Vagina (tissue), 2 donors: Measurements from ENCODE around the gene SRY. TPM values are rescaled to one million over a fixed set of nuclear protein-coding genes. Genes with fewer than 3 reads are reported as not detected.
"Not testable (repeated sequence)": the region's sequence is repeated elsewhere in the genome, so short reads cannot be mapped to it uniquely, and the experiment has no call there.

Experiments used
- DNase-seq, 2 donors: peaks; one replicate each; pipeline ENCODE4 v3.0.0-alpha.2; 2017; ENCODE audit errors: extremely low spot score in 2 of 2
- H3K27ac ChIP-seq: fragments of 200-600 bp; sonication (generic); one replicate; pipeline ENCODE4 v1.5.1; 2019
- H3K27me3 ChIP-seq: fragments of 200-600 bp; sonication (generic); one replicate; pipeline ENCODE4 v1.5.1; 2019
- H3K36me3 ChIP-seq, 2 donors: fragments of 200-600 bp; sonication (generic); one replicate each; pipeline ENCODE4 v1.5.1; 2017 to 2019
- H3K4me1 ChIP-seq: fragments of 200-600 bp; sonication (generic); one replicate; pipeline ENCODE4 v1.5.1; 2019
- H3K4me3 ChIP-seq, 2 donors: fragments of 200-600 bp; sonication (generic); 1 replicate in 1 of 2; 2 replicates in 1 of 2; pipeline ENCODE4 v1.5.1; 2016 to 2019
- H3K9me3 ChIP-seq: fragments of 200-600 bp; sonication (generic); one replicate; pipeline ENCODE4 v1.5.1; 2019
- POLR2A ChIP-seq, 2 donors: fragments of 450-650 bp; IDR thresholded peaks; one replicate each; pipeline ENCODE4 v1.6.1; 2017; ENCODE audit warnings: antibody characterized with exemption in 2 of 2, mild to moderate bottlenecking in 2 of 2, moderate library complexity in 2 of 2
- POLR2AphosphoS5 ChIP-seq, 2 donors: sonication (generic); formaldehyde crosslinking; IDR thresholded peaks; one replicate each; pipeline ENCODE4 v1.9.0; 2017; ENCODE audit warnings: antibody characterized with exemption in 2 of 2, mild to moderate bottlenecking in 2 of 2, low read depth in 1 of 2; ENCODE audit not compliant: insufficient read depth in 1 of 2
- intact Hi-C: fragments of 100-400 bp; cut with DNase I; formaldehyde crosslinking; loops from one replicate; pipeline ENCODE4 v1.15.1; 2023
- total RNA-seq: library from RNA; depleted of rRNA; stranded (reverse); fragments of >200 nt; gene quantifications from one replicate; pipeline ENCODE4 v1.2.3, GENCODE V29; 2016
- TF ChIP-seq, protein P1 (sequence below), 3 experiments: fragments of 450-650 bp in 2 of 3; fragments of 200-600 bp in 1 of 3; sonication (generic) in 1 of 3; IDR thresholded peaks; one replicate each; pipeline ENCODE4 v1.5.1; 2017 to 2019; ENCODE audit warnings: antibody characterized with exemption in 3 of 3, mild to moderate bottlenecking in 2 of 3, moderate library complexity in 2 of 3

Gene SRY
- total RNA-seq = not detected

DNA sequence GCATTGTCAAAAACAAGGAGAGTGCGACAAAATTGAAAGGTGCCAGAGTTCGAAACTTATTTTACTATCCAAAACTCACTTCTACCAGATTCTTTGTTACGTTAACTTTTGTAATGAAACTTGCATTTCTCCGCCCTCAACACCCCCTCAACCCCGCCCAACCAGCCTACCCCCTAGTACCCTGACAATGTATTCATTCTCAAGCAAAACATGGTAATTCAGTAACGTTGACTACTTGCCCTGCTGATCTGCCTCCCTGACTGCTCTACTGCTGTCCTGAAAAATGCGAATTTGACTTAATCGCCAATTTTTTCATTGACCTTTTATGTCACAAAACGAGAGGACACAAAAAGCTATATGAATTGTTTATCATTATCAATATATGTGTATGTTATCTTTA is at the start of gene SRY:
Gene SRY (minus strand): TSS at position 83 of the 400 bp plus-strand sequence. CDS start 79 bp downstream, at position 4.
- no peak within 1 kb of the TSS for H3K4me3 ChIP-seq
- no peaks in the 10 kb centered on the region for H3K27me3 ChIP-seq
- no peak for DNase-seq
- intact Hi-C loops = no loop called here
- H3K4me1 ChIP-seq = no peaks in the 10 kb centered on the region
- no peak within 1 kb of the TSS for H3K27ac ChIP-seq
- no peaks in the 10 kb centered on the region for H3K36me3 ChIP-seq
- TF ChIP-seq POLR2A (IDR thresholded peaks at IDR 0.05) (no peak), POLR2AphosphoS5 (IDR thresholded peaks at IDR 0.05; ENCODE audit: insufficient read depth in 1 of 2, low read depth in 1 of 2) (no peak)
- TF ChIP-seq, protein P1, sequence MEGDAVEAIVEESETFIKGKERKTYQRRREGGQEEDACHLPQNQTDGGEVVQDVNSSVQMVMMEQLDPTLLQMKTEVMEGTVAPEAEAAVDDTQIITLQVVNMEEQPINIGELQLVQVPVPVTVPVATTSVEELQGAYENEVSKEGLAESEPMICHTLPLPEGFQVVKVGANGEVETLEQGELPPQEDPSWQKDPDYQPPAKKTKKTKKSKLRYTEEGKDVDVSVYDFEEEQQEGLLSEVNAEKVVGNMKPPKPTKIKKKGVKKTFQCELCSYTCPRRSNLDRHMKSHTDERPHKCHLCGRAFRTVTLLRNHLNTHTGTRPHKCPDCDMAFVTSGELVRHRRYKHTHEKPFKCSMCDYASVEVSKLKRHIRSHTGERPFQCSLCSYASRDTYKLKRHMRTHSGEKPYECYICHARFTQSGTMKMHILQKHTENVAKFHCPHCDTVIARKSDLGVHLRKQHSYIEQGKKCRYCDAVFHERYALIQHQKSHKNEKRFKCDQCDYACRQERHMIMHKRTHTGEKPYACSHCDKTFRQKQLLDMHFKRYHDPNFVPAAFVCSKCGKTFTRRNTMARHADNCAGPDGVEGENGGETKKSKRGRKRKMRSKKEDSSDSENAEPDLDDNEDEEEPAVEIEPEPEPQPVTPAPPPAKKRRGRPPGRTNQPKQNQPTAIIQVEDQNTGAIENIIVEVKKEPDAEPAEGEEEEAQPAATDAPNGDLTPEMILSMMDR (IDR thresholded peaks at IDR 0.05) = no peak
- H3K9me3 ChIP-seq = no peaks in the 10 kb centered on the region

DNA sequence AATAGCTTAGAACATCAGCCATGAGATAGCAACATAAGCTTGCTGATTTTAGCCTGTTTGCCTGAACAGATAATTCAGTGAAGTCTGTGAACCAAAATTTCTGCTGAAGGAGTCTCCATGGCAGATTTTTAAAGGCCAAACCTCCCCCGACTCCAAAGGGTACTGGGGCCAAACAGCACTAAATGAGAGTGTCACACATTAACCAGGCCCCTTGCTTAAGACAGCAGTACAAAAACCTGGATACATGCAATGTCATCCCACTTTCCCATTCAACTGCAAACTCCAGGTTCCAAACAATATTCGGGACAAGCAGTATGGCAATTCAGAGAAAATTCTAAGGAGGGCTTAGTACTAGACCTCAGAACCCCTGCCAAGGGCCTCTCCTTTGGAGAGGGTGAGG is 49.6 kb upstream of the SRY start:
- DNase-seq = no peak
- TF ChIP-seq POLR2A (IDR thresholded peaks at IDR 0.05) = no peak
- TF ChIP-seq, protein P1 (IDR thresholded peaks at IDR 0.05) = no peak
- H3K9me3 ChIP-seq = no peaks in the 10 kb centered on the region
- no peak overlapping the region for H3K4me3 ChIP-seq
- H3K4me1 ChIP-seq = no peaks in the 10 kb centered on the region
- intact Hi-C loops = no loop called here
- H3K27ac ChIP-seq = no peak overlapping the region
- no peaks in the 10 kb centered on the region for H3K36me3 ChIP-seq
- no peaks in the 10 kb centered on the region for H3K27me3 ChIP-seq

DNA sequence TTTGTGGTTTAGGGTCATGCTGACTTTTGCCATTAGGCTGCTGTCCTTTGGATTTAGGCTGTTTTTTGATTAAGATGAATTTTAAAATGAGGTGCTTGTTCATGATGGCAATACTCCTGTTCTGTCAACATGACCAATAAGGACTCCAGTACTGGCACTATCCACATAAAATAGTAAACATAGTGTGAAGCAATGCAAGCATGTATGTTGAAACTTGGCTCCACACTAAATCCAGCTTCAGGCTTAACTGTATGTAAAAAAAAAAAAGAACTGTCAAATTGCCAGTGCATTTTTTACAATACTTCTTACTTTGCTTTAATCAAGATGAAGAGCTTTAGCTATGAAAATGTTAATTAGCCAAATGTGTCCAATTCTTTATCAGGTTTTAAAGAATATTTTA is 47.7 kb upstream of the SRY start:
- Histone ChIP-seq H3K27ac (no peak overlapping the region), H3K9me3 (no peaks in the 10 kb centered on the region), H3K4me3 (no peak overlapping the region), H3K27me3 (no peaks in the 10 kb centered on the region), H3K4me1 (no peaks in the 10 kb centered on the region), H3K36me3 (no peaks in the 10 kb centered on the region)
- intact Hi-C loops = no loop called here
- TF ChIP-seq POLR2AphosphoS5 (IDR thresholded peaks at IDR 0.05; ENCODE audit: insufficient read depth in 1 of 2, low read depth in 1 of 2) (no peak), POLR2A (IDR thresholded peaks at IDR 0.05) (no peak)
- TF ChIP-seq, protein P1 (IDR thresholded peaks at IDR 0.05) = no peak
- no peak for DNase-seq

DNA sequence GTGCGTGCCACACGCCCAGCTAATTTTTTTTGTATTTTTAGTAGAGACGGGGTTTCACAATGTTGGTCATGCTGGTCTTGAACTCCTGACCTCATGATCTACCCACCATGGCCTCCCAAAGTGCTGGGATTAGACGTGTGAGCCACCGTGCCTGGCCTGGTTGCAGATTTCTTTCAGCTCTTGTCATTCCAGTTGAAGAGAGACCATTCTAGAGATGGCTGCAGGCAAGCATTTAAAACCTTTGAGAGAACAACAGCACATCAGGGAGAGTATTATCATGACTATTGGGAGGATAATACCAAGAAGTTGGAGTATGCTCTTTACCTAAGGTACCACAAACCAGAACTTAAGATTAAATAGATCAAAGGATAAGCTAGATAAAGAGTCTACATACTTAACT is 41.0 kb upstream of the SRY start:
- H3K27ac ChIP-seq = no peak overlapping the region
- no peaks in the 10 kb centered on the region for H3K4me1 ChIP-seq
- DNase-seq = no peak
- no peak for TF ChIP-seq POLR2A (IDR thresholded peaks at IDR 0.05)
- TF ChIP-seq, protein P1 (IDR thresholded peaks at IDR 0.05) = no peak
- no peak for TF ChIP-seq POLR2AphosphoS5 (IDR thresholded peaks at IDR 0.05; ENCODE audit: insufficient read depth in 1 of 2, low read depth in 1 of 2)
- H3K4me3 ChIP-seq = no peak overlapping the region
- H3K27me3 ChIP-seq = no peaks in the 10 kb centered on the region
- H3K9me3 ChIP-seq = no peaks in the 10 kb centered on the region
- intact Hi-C loops = no loop called here
- no peaks in the 10 kb centered on the region for H3K36me3 ChIP-seq

DNA sequence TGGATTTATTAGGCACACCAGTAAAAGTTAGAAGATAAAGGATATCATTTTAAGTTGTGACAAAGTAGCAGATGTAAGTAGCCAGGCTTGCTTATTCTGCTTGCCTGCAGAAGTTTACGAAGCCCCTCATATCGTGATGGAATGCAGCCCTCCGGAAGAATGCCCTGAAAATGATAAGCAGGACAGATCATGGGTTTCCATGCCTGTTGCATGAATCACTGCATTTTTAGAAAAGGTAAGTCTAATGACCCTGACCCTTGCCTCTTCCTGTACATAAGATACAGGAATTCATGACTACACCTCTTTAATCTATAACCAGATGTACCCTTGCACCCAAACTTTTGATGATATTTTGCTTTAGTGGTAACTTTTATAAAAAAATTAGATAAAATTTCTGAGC is 37.0 kb upstream of the SRY start:
- TF ChIP-seq POLR2AphosphoS5 (IDR thresholded peaks at IDR 0.05; ENCODE audit: insufficient read depth in 1 of 2, low read depth in 1 of 2) = no peak
- TF ChIP-seq, protein P1 (IDR thresholded peaks at IDR 0.05) = no peak
- TF ChIP-seq POLR2A (IDR thresholded peaks at IDR 0.05) = no peak
- Histone ChIP-seq H3K27me3 (no peaks in the 10 kb centered on the region), H3K4me3 (no peak overlapping the region), H3K27ac (no peak overlapping the region), H3K4me1 (no peaks in the 10 kb centered on the region), H3K9me3 (no peaks in the 10 kb centered on the region), H3K36me3 (no peaks in the 10 kb centered on the region)
- intact Hi-C loops = no loop called here
- DNase-seq = no peak

DNA sequence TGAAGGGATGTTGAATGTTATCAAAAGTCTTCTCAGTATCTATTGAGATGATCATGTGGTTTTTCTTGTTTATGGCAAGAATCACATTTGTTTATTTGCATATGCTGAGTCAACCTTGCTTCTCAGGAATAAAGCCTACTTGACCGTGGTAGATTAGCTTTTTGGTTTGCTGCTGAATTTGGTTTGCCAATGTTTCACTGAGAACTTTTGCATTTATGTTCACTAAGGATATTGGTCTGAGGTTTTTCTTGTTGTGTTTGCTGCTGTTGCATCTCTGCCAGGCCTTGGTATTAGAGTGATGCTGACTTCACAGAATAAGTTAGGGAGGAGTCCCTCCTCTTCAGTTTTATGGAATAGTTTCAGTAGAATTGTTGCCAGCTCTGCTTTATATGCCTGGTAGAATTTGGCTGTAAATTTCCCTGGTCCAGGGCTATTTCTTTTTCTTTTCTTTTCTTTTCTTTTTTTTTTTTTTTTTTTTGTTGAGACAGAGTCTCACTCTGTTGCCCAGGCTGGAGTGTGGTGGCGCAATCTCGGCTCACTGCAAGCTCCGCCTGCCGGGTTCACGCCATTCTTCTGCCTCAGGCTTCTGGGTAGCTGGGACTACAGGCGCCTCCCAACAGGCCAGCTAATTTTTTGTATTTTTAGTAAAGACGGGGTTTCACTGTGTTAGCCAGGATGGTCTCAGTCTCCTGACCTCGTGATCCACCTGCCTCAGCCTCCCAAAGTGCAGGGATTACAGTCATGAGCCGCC is 29.8 kb upstream of the SRY start:
- DNase-seq, H3K27ac ChIP-seq, intact Hi-C loops, H3K9me3 ChIP-seq, H3K27me3 ChIP-seq, H3K36me3 ChIP-seq, H3K4me1 ChIP-seq, H3K4me3 ChIP-seq: not testable (repeated sequence)
